Caki2 (cell line): ENCODE results near the gene ARNT2. TPM values are rescaled to one million over a fixed set of nuclear protein-coding genes. Genes with fewer than 3 reads are reported as not detected.

Source experiments
- DNase-seq: peaks from one replicate; pipeline ENCODE4 v3.0.0-alpha.2; 2015; ENCODE audit warnings: low read depth
- in situ Hi-C: cut with HindIII; loops from 2 replicates; pipeline ENCODE4 v1.10.0; 2016; ENCODE audit warnings: low sequenced_read_pairs, low pct_unique_long_range_greater_than_20kb, mixed read lengths
- total RNA-seq: library from RNA; depleted of rRNA; stranded (reverse); fragments of >200 nt; shearing (Covaris generic); gene quantifications from 2 replicates; pipeline ENCODE4 v1.2.3, GENCODE V29; 2014; ENCODE audit warnings: low replicate concordance

ARNT2 gene
- total RNA-seq, 1 experiment from 2014 or later = 26.3 TPM

- in situ Hi-C loops = no loop called here
- DNase-seq = no peak
Measured at GRCh38 chr15:80604583-80605575, 200.7 kb downstream of the ARNT2 start.

- no peak for DNase-seq
- in situ Hi-C loops = no loop called here
Measured at GRCh38 chr15:80605591-80606150, 201.5 kb downstream of the ARNT2 start.

GRCh38 chr15:80606511-80607071 is 202.4 kb downstream of the ARNT2 start:
- no peak for DNase-seq
- in situ Hi-C loops = no loop called here

- in situ Hi-C loops = no loop called here
- no peak for DNase-seq
Measured at GRCh38 chr15:80607287-80607980, 203.3 kb downstream of the ARNT2 start.

DNA sequence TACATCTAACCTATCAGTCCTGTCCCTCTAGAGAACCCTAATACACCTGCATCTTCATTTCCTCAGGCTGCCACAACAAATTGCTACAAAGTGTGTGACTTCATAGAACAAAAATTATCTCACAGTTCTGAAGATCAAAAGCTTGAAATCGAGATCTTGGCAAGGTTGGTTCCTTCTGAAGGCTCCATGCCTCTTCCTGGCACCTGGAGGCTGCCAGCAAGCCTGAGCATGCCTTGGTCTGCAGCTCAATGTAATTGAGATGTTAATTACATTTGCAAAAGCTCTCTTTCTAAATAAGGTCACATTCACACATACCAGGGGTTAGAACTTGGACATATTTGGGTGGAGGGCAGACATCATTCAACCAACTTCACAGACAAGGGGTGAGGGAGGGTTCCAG is 204.5 kb downstream of the ARNT2 start:
- DNase-seq = no peak
- in situ Hi-C loops = no loop called here

DNA sequence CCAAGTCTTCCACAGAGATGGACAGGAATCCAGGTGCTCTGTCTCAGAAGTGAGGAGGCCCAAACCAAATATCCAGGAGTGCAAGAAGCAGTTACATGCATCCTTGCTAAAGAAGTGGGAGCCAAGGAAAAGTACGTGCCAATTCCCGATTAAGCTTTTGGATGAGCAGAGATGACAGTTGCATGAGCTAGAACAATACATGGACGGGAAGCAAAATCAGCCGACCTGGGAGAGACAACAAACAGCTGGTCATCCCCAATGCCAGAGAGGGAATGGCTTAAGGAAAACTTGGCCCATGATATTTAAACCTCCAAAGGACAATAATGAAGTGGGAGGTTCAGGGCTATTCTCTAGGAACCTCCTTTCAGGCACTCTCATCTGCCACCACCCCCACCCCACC is 204.9 kb downstream of the ARNT2 start:
- DNase-seq = no peak
- in situ Hi-C loops = no loop called here

DNA sequence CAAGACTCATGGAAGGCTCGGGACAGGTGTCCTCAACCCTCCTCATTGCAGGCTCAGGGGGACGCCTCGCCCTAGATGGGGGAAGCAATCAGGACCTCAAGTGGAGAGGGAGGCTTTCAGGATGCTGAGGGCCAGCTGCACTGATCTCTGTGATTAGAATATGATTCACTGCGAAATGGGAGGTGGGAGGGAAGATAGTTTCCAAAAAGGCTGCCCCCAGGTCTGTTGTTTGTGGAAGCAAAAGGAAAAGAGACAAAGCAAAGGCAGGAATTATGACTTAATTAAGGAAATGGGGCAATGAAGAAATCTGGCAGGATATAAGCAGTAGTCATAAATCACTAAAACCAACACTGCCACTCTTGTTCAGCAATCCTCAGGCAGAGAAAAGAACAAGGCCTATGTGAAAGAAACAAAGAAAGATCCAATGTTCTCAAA is 205.3 kb downstream of the ARNT2 start:
- in situ Hi-C loops = no loop called here
- DNase-seq = no peak

GRCh38 chr15:80611543-80612080 is 207.4 kb downstream of the ARNT2 start:
- in situ Hi-C loops = no loop called here
- no peak for DNase-seq

GRCh38 chr15:80612118-80612823 is 208.1 kb downstream of the ARNT2 start:
- no peak for DNase-seq
- in situ Hi-C loops = no loop called here

DNA sequence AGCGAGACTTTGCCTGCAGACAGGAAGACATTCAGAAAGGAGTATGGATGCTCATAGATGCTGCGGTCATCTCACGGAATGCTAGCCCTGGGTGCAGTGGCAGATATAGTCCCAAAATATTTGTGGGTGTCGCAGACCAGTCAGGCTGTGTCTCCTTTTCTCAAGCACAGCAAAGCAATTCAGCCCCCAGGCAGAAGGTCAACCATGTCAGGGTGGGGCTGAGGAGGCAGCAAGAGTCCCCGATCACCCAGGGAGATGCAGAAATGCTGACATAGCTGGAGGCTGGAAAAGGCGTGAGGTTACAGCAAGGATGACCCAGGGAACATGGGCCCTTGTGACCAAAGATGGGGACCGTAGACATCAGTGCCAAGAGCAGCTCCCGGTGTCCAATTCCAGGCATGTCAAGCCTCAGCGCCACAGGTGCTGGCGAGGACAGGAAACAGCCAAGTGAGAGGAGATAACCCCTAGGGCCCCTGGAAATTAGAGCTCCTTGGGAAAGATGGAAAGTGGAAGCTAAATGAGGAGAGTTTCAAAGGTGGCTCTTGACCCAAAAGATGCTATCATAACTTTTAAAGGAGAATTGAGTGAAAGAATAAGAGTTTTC is 209.7 kb downstream of the ARNT2 start:
- in situ Hi-C loops = no loop called here
- no peak for DNase-seq

- no peak for DNase-seq
- in situ Hi-C loops = no loop called here
Measured at GRCh38 chr15:80614711-80615360, 210.7 kb downstream of the ARNT2 start.

DNA sequence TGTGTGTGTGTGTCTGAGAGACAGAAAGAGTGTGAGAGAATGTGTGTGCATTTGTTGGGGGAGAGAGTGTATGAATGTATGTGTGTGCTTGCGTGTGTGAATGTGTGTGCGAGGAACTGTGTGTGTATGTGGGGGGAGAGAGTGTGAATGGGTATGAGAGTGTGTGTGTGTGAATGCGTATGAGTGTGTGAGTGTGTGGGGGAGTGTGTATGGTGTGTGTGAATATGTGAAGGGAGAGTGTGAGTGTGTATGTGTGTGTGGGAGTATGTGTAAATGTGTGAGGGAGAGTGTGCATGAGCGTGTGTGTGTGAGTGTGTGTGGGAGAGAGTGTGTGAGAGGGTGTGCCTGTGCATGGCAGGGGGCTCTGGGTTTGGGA is 211.2 kb downstream of the ARNT2 start:
- in situ Hi-C loops = no loop called here
- DNase-seq = no peak

- DNase-seq = no peak
Measured at GRCh38 chr15:80615783-80616391, 211.7 kb downstream of the ARNT2 start.

DNA sequence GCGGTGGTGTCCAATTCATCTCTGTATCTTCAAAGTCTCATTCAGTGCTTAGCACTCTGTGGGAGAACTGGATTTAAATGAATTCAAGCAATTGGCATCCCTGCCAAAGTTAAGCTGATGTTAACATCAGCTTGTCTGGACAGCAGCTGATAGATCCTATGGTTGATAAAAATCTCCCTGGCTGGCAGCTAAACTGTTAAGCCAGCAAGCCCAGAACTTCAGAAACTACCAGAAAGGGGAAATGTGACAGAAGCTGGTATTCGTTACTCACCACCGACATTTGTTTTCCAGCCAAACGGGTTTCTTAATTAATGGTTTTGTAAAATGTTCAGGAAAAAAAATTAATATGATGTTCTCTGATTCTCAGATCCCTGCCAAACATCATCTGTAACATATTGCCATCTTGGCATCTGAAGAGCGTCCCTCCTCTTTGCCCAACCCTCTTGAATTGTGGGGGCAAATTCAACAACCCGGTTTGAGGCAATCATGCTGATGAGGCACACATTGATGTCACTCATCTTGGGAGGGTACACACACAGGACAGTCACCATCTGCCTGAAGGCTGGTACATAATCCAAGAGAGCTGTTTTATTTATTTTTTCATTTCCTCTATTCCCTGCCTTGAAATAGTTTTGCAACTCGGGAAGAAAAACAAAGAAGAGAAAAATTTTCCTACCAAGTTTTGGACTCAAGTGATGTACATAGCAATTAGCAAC is 214.7 kb downstream of the ARNT2 start:
- no peak for DNase-seq
- in situ Hi-C loops = no loop called here

More at GRCh38 chr15:80615783-80616391, 211.7 kb downstream of the ARNT2 start:
- in situ Hi-C loops = no loop called here

- in situ Hi-C loops = no loop called here
- DNase-seq = no peak
Measured at GRCh38 chr15:80619680-80620079, 215.5 kb downstream of the ARNT2 start.

DNA sequence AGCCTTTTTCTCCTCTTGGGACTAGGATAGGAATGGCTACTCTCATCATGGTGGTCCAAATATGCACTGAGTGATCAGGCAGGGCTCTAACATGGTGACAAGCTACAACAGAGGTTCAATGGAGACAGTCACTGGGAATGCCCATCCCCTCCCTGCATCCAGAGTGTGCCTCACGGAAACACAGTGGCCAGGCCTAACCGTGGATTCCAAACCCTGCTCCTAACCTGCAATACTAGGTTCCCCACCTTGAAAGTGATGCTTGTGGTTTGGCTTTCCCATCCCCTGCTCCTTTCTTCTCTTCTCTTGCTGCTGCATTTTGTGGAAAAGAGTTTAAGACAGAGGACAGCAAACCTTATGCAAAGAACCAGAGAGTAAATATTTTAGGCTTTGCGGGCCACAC is 216.0 kb downstream of the ARNT2 start:
- in situ Hi-C loops = no loop called here
- DNase-seq = no peak
